ENCODE data around the gene ANAPC5.
"Not testable (repeated sequence)": the region's sequence is repeated elsewhere in the genome, so short reads cannot be mapped to it uniquely, and the experiment has no call there.

Gene ANAPC5

DNA sequence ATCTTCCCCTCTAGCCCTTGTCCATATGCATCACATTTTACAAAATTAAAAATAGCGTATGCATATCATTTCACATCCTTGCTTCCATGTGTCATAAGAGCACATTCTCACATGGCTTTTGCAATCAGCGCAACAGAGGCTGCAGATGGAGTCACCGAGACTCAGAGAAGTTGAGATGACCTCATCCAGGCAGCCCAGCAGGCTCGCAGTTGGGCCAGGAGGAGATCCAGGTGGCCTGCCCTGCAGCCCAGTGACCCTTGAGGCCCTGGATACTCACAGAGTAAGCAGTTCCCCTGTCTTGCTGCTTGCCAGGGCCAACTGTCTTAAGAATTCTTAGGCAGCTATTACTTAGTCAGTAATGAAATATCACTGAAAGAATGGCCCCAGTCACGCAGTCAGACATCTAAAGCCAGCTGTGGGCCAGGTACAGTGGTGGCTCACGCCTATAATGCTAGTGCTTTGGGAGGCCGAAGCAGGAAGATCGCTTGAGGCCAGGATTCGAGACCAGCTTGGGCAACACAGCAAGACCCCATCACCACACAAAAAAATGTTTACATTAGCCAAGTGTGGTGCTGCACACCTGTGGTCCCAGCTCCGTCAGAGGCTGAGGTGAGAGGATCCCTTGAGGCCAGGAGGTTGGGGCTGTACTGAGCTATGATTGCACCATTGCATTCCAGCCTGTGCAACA is 64.8 kb downstream of the ANAPC5 start:
- DNase-seq = peak in 2 of 58 donors; percentile 9 to 33

DNA sequence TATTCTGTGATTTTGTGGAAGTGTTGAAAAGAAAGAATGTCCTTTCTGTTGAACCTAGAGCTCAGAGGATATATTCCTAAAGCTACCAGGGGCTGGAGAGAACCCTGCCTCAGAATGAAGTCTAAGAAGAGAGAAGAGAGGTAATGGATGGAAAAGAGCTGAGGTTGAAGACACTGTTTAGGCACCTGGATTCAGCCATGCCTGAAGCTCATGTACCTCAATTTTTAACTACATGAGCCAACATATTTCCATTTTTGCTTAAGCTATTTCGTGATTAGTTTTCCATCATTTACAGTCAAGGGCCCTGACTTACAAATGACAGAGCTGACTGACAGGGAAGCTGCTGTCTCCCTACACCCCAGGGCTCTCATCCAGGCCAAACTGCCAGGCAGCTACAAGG is 66.4 kb downstream of the ANAPC5 start:
- DNase-seq = no peak

DNA sequence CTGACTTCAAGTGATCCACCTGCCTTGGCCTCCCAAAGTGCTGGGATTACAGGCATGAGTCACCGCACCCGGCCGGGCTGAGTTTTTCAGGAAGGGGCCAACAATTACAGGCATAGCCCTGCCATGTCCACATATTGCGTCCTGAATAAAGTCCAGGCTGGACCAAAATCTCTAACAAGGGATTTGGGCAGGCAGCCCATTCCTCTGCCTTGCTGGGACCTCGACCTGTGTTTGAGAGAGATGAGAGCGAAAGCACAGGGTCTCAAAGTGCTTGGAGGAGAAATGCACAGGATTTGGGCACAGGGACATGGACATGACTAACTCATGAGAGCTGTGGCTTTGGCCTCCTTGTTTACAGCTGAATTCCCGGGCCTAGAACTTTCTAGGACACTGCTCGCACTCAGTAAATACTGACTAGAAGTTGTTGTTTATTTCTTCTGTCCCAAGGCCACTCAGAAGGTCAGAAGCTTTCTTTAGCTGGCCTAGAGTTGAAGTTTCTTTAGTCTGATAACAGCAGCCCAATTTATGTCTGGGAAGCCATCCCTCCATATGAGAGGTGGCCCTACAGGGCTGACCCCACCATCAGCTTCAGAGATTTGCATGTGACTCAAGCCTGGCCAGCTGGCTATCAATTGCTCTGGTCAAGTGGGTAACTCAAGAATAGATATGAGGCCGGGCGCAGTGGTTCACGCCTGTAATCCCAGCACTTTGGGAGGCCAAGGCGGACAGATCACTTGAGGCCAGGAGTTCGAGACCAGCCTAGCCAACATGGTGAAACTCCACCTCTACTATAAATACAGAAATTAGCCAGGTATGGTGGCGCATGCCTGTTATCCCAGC is 67.4 kb downstream of the ANAPC5 start:
- DNase-seq = peak in 1 of 58 donors; percentile 18

DNA sequence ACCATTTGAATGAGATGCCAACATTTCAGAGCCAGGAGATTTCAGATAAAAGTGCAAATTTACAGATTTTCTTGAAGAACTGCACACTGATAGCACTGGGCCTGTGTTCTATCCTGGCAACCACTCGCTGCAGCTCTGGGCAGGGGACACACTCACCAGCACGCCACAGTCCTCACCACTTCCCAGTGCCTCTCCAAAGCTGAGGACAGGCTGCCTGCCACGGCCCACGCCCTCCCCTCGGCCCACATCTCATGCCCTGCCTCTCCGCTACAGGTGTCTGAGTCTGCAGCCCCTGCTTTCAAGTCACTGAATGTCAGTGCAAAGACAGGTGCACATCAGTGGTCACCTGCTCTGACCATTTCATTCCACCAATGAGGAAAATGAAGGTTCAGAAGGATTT is 68.4 kb downstream of the ANAPC5 start:
- no peak for DNase-seq

DNA sequence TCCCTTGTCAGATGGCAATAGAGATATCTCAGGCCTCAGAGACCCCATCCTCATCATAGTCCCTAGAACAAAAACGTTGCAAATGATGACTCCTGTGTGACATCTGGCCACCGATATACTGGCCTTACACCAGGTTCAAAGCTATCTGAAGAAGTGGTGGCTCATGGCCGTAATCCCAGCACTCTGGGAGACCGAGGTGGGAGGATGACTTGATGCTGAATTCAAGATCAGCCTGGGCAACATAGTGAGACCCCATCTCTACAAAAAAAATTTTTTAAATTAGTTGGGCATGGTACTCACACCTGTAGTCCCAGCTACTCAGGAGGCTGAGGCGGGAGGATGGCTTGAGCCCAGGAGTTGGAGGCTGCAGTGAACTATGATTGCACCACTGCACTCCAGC is 68.8 kb downstream of the ANAPC5 start:
- DNase-seq = no peak

DNA sequence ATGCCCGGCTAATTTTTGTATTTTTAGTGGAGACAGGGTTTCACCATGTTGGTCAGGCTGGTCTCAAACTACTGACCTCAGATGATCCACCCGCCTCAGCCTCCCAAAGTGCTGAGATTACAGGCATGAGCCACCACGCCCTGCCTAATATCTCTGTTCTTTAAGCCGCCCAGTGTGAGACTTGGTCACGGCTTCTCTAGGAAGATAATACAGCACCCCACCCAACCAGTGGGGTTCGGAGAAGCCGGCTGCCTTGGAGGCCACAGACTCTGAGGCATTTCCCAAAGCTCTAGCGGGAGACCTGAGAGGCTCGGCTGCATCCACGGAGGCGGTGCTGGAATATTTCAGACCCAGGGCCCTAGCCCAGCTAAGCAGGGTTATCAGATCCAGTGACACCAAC is 69.3 kb downstream of the ANAPC5 start:
- not testable (repeated sequence) for DNase-seq

DNA sequence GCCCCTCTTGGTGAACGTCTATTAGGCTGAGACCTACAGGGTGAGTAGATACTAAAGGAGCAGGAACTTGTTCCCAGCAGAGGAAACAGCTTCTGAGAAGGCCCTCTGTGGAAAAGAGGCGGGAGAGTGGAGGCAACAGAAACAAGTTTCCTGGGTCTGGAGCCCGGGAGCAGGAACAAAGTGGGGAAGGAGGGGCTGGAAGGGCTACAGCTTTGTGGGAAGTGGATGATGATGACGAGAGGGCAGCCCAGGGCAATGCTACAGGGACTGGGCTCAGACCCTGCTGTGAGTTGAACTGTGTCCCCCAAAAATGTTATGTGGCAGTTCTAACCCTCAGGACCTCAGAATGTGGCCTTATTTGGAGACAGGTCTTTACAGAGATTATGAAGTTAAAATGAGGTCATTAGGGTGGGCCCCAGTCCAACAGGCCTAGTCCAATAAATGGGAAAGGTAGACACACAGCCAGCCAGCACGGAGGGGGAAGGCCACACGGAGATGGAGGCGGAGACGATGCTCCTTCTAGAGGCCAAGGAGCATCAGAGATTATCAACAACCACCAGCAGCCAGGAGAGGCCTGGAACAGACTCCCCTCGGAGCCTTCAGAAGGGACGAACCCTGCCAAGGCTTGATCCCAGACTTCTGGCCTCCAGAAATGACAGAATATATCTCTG is 70.0 kb downstream of the ANAPC5 start:
- no peak for DNase-seq

DNA sequence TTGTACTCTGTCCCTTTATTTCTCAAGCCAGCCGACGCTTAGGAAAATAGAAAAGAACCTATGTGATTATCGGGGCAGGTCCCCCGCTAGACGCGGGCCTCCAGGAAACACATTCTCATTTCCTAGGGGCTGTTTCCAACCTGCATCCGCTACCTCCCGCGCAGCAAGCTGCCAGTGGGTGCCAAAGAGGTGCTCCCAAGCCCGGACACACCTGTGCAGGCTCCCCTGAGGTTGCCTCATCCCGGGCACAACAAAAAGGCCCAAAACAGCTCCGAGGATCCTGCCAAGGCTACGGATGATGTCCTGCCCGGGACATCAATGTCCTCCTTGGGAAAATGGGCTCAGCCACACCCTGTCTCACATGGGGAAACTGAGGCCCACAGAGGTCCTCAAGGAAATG is 71.1 kb downstream of the ANAPC5 start:
- DNase-seq = not testable (repeated sequence)

DNA sequence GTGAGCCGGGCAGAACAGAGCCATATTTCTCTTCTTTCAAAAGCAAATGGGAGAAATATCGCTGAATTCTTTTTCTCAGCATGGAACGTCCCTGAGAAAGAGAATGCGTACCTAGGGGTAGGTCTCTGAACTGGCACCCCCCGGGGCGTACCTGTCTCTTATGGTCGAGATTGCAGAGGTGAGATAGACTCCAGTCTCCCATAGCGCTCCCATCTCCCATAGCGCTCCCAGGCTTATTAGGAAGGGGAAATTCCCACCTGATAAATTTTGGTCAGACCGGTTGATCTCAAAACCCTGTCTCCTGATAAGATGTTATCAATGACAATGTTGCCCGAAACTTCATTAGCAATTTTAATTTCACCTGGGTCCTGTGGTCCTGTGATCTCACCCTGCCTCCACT is 71.7 kb downstream of the ANAPC5 start:
- not testable (repeated sequence) for DNase-seq

DNA sequence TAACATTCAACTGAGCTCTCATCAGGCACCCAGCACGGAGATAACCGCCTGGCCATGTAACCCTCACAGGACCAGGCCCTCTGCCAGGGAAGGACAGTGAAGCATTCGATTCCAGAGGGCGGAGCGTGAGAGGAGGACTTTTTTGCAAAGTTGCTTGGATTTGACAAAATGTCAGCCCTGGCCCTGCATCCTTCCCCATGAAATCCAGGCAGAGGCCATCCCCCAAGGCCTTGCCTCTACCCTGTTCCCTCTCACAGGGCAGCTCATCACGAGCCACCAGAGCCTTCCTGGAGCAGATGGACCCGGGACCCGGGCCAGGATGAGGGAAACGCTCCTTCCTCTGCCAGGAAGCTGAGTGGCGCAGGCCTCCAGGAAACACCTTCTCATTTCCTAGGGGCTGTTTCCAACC is 72.7 kb downstream of the ANAPC5 start:
- peak in 27 of 58 donors; percentile 7 to 73 (median 35) for DNase-seq

DNA sequence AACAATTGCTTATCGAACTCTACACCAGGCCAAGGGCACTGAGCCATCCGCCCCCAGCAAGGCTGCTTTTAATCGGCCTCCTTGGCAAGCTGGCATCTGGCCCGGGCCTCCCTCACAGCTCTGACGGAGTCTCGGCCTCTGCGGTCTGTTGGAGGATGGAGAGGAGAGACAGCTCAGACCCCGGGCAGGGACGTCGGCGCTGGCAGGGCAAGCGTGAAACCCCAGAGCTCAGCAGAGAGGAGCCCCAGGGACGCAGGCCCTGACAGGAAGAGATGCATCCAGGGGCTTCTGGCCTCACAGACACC is 73.2 kb downstream of the ANAPC5 start:
- peak in 9 of 58 donors; percentile 5 to 53 (median 15) for DNase-seq

DNA sequence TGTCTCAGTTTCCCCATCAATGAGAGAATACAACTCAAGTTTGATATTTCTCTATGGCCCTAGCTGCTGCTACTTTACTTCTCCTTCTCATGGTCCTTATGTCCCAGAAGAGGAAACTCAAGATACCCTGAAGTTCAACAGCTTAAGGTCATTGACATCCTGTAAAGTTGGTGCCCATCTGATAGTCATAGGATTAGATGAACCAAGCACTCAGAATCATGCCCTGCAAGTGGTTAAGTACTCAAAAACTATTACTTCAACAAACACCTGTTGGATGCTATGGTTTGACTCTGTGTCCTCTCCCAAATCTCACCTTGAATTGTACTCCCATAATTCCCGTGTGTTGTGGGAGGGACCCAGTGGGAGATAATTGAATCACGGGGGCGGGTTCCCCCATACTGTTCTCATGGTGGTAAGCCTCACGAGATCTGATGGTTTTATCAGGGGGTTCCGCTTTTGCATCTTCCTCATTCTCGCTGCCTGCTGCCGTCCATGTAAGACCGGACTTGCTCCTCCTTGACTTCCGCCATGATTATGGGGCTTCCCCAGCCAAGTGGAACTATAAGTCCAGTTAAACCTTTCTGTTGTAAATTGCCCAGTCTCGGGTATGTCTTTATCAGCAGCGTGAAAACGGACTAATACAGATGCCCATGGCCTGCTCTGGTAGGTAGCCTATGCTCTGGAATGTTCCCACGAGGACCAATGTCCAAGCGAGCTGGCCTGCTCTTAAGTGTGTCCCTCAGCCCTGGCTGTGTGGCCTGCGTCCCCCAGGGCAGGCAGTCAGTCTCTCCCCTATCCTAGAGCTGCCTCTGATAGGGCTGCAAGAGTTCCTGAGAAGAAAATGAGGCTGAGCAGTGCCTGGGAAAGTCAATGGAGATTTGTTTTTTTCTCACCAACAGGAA is 73.8 kb downstream of the ANAPC5 start:
- DNase-seq = no peak

DNA sequence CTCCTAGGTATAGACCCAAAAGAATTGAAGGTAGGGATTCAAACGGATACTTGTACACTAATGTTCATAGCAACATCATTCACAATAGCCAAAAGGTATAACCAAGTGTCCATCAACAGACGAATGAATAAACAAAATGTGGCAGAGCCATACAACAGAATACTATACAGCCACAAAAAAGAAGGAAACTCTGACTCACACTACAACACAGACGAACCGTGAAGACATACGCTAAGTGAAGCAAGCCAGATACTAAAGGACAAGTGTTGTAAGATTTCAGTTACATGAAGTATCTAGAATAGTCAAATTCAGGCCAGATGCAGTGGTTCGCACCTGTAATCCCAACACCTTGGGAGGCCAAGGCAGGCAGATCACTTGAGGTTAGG is 74.8 kb downstream of the ANAPC5 start:
- no peak for DNase-seq

DNA sequence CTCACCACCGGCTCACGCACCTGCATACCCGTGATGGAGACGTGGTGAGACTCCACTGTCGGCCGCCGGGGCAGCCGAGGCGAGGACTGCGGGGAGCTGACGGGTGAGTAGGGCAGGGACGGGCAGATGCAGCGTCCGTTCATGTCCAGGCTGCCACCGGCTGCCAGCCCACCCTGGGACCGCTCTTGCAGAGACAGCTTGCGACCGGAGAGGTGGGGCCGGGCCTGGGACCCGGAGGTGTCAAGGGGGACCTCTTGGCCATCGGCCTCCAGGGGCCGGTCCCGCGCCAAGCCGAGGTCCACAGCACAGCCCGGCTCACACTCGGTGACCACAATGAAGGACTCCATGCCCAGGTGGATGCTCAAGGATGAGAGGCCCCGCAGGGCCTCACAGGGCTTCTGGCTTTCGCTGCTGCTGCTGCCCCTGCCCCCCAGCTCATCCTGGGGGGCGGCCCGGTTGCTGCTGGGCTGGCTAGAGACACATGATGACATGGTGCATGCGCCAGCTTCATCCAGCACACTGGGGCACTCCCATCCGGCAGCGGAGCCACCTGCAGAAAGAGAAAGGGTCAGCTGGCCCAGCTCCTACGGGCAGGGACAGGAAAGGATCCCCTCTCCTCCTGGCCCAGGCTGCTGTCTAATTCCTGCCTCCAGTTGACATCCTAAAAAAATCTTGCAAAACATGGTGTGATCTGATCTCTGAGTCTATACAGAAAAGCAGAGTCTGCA is 78.0 kb downstream of the ANAPC5 start:
- no peak for DNase-seq

DNA sequence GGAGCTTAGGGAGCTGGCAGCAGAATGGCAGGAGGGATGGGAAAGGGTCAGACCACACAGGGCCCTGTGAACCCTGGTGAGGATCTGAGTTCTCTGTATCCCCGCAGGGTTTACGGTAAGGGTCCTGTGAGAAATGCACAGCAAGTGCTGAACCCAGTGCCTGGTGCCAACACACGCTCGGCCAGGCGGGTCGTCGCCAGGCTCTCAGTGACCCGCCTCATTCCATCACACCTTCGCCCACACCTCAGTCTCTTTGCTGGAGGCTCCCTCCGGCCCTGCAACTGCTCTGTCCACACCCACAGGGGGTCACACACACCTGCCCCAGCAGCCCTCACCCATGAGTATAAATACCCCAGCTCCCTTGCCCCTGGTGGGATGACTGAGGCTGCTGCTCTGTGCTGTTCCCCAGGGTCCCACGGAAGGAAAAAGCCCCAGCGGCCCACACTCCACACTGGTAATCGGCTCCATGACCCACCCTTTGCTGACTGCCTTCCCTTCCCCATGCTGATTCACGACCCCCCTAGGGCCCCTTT is 78.8 kb downstream of the ANAPC5 start:
- no peak for DNase-seq

DNA sequence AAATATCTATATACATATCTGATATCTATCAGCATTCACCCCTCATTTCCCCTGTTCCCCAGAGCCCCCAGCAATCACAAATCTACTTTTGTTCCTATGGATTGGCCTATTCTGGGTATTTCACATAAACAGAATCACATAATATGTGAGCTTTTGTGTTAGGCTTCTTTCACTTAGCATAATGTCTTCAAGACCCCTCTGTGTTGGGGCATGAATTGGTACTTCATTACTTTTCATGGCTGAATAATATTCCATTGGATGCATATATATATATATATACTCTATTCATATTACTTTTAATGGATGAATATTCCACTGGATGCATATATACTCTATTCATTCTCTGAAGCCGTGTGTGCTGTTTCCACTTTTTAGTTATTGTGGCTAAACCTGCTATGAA is 84.4 kb downstream of the ANAPC5 start:
- no peak for DNase-seq

DNA sequence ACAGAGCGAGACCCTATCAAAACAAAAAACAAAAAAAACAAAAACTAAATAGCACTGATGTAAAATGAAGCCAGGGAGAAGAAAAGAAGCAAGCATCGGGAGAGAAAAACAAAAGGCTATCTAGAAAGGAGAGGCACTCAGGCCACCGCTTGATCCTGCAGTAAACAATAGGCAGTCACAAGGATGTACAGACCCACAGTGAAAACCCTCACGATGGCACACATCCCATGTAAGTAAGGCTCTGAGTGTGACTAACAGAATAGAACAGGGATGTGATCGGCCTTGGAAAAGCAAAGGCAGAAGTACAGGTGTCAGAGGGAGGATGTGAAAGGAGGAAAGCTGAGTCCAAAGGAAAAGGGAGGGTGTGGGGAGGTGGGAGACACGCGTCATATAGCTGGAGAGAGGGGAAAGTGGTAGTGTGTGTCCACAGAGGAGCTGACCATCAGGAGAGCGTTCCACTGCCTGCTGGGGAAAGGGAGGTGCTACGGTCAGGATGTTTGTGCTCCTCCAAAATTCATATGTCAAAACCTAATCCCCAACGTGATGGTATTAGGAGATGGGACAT is 87.2 kb downstream of the ANAPC5 start:
- DNase-seq = no peak

DNA sequence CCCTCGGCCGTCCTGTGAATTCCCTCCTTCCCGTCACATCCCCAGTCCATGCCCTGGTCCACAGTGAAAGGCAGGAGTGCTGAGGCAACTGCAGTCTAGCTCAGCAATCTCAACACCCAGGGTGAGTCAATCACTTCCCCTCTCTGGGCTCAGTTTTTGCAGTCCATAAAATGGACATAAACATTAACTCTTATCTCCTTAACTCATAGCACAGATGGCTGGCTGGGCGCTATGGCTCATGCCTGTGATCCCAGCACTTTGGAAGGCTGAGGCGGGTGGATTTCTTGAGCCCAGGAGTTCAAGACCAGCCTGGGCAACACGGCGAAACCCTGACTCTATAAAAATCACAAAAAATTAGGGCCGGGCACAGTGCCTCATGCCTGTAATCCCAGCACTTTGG is 88.1 kb downstream of the ANAPC5 start:
- no peak for DNase-seq

DNA sequence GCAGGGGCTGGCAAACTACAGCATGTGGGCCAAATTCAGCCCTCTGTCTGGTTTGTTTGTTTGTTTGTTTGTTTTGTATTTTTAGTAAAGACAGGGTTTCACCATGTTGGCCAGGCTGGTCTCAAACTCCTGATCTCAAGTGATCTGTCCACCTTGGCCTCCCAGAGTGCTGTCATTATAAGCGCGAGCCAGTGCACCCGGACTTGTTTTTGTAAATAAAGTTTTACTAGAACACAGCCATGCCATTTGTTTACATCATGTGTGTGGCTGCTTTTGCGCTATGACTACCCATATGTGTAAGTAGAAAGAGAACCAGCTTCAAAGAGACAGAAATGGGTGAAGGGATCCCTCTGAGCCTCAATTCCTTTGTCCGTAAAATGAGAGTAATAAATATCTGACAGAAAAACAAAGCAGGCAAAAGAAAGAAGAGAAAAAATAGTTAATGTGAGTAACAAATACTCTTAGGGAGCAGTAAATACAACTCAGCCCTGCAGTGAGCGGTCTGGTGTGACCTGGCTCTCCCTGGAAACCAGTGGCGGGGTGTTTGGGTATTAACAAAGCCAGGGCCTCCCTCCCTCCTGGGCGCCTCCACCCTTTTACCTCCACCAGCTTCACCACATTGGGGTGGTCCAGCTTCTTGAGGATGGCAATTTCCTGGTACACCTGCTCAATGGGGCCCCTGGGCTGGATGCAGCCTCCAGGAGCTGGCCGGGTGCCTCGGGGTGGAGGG is 88.8 kb downstream of the ANAPC5 start:
- DNase-seq = no peak
